ENCODE measurements around the gene METTL2B.
A peak's percentile ranks its signal among the peaks of the same experiment; 100 is the strongest.
"Not testable (repeated sequence)": the region's sequence is repeated elsewhere in the genome, so short reads cannot be mapped to it uniquely, and the experiment has no call there.

METTL2B gene

GRCh38 chr7:128530121-128530854, 53.7 kb downstream of the METTL2B start:
- H3K27me3 ChIP-seq; H3K36me3 ChIP-seq; intact Hi-C loops (cut with DNase I; ENCODE audit: low total_unique reads); H3K9me3 ChIP-seq: not testable (repeated sequence)
- Histone ChIP-seq H3K4me3 (peak overlapping the region; percentile 76 to 98), H3K4me1 (peaks cover 0 to 34% (median 13%) of the 10 kb centered on the region in 4 donors), H3K27ac (peak overlapping the region; percentile 92 to 100)
- DNase-seq: peak in 1 of 2 donors; percentile 66

- intact Hi-C loops (cut with DNase I; ENCODE audit: low total_unique reads): no loop called here
These were observed 54.2 kb downstream of the METTL2B start for GRCh38 chr7:128530855-128531104.

GRCh38 chr7:128531105-128531954, 54.8 kb downstream of the METTL2B start:
- Histone ChIP-seq H3K4me1 (peaks cover 0 to 42% (median 17%) of the 10 kb centered on the region in 4 donors), H3K4me3 (peak overlapping the region; percentile 76 to 98), H3K27ac (peak overlapping the region; percentile 92 to 100)
- H3K27me3 ChIP-seq; H3K9me3 ChIP-seq; H3K36me3 ChIP-seq; intact Hi-C loops (cut with DNase I; ENCODE audit: low total_unique reads): not testable (repeated sequence)
- DNase-seq: peak; percentile 75 to 91

More at GRCh38 chr7:128530855-128531104, 54.2 kb downstream of the METTL2B start:
- Histone ChIP-seq H3K36me3 (peaks cover 0 to 5% (median 0%) of the 10 kb centered on the region in 3 donors), H3K27me3 (no peaks in the 10 kb centered on the region), H3K9me3 (no peaks in the 10 kb centered on the region), H3K4me3 (peak overlapping the region; percentile 76 to 98), H3K27ac (peak overlapping the region; percentile 92 to 100), H3K4me1 (peaks cover 0 to 37% (median 13%) of the 10 kb centered on the region in 4 donors)
- no peak for DNase-seq
- no peak for TF ChIP-seq CTCF (IDR thresholded peaks at IDR 0.05)

GRCh38 chr7:128531955-128532478, 55.5 kb downstream of the METTL2B start:
- H3K9me3 ChIP-seq; intact Hi-C loops (cut with DNase I; ENCODE audit: low total_unique reads); H3K27me3 ChIP-seq; H3K36me3 ChIP-seq: not testable (repeated sequence)
- Histone ChIP-seq H3K4me1 (peaks cover 0 to 49% (median 20%) of the 10 kb centered on the region in 4 donors), H3K27ac (peak overlapping the region; percentile 92 to 100), H3K4me3 (peak overlapping the region; percentile 76 to 98)
- DNase-seq: peak; percentile 45 to 76

- H3K36me3 ChIP-seq; DNase-seq; intact Hi-C loops (cut with DNase I; ENCODE audit: low total_unique reads); H3K27me3 ChIP-seq; H3K9me3 ChIP-seq: not testable (repeated sequence)
- Histone ChIP-seq H3K27ac (peak overlapping the region; percentile 28 to 92), H3K4me3 (peak overlapping the region; percentile 76 to 98), H3K4me1 (peaks cover 0 to 58% (median 20%) of the 10 kb centered on the region in 4 donors)
These were observed 56.4 kb downstream of the METTL2B start for GRCh38 chr7:128532956-128533355.

- H3K36me3 ChIP-seq; H3K27me3 ChIP-seq; intact Hi-C loops (cut with DNase I; ENCODE audit: low total_unique reads); H3K9me3 ChIP-seq; H3K4me3 ChIP-seq: not testable (repeated sequence)
- DNase-seq: peak in 1 of 2 donors; percentile 25
- peak in 1 of 2 experiments; percentile 37 for TF ChIP-seq CTCF (IDR thresholded peaks at IDR 0.05)
- peak overlapping the region in 1 of 2 donors; percentile 59 for H3K27ac ChIP-seq
- peaks cover 0 to 69% (median 16%) of the 10 kb centered on the region in 4 donors for H3K4me1 ChIP-seq
These were observed 60.9 kb downstream of the METTL2B start for GRCh38 chr7:128537410-128537809.

- H3K27ac ChIP-seq; H3K9me3 ChIP-seq; DNase-seq; intact Hi-C loops (cut with DNase I; ENCODE audit: low total_unique reads); H3K4me3 ChIP-seq; H3K27me3 ChIP-seq: not testable (repeated sequence)
- H3K4me1 ChIP-seq: peaks cover 0 to 23% (median 0%) of the 10 kb centered on the region in 4 donors
- H3K36me3 ChIP-seq: peaks cover 5 to 35% (median 27%) of the 10 kb centered on the region in 3 donors
These were observed 66.0 kb downstream of the METTL2B start for GRCh38 chr7:128542530-128542929.

- H3K27me3 ChIP-seq; DNase-seq; H3K27ac ChIP-seq; H3K9me3 ChIP-seq; intact Hi-C loops (cut with DNase I; ENCODE audit: low total_unique reads); H3K4me3 ChIP-seq: not testable (repeated sequence)
- Histone ChIP-seq H3K4me1 (peaks cover 0 to 18% (median 0%) of the 10 kb centered on the region in 4 donors), H3K36me3 (peaks cover 5 to 43% (median 33%) of the 10 kb centered on the region in 3 donors)
These were observed 66.8 kb downstream of the METTL2B start for GRCh38 chr7:128543300-128543699.

GRCh38 chr7:128546319-128546851, 69.8 kb downstream of the METTL2B start:
- H3K4me3 ChIP-seq, H3K9me3 ChIP-seq, H3K27me3 ChIP-seq, H3K27ac ChIP-seq, DNase-seq, H3K4me1 ChIP-seq: not testable (repeated sequence)
- H3K36me3 ChIP-seq: peaks cover 5 to 44% (median 33%) of the 10 kb centered on the region in 3 donors
- intact Hi-C loops (cut with DNase I; ENCODE audit: low total_unique reads): loop anchor here (5.0 kb wide), 1 partner anchor 304 kb away; the partner anchor contains the start of gene LEP

Data from tibial artery (tissue), 4 donors.